ENCODE results near the gene SLC40A1. TPM values are rescaled to one million over a fixed set of nuclear protein-coding genes. Genes with fewer than 3 reads are reported as not detected.
A peak's percentile ranks its signal among the peaks of the same experiment; 100 is the strongest.

The SLC40A1 gene
- total RNA-seq, 3 donors from 2014 or later: 95.4 to 212 (median 155) TPM

DNA sequence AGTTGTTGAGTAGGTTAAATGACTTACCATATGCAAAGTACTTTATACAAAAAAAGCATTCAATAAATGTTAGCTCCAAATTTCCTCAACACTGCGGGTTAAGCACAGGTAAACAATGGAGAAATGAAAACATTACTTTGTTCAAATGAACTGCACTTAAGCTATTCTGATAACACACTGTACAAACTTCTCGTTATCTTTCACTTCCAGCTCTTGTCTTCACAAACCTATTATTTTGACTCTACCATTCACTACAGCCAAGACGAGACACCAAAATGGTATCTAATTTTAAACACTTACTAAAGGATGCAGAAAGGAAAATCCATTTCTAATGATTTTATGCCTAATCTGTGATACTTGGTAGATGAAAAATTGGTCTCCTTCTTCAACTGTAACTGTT is 43.8 kb downstream of the SLC40A1 start:
- intact Hi-C loops (cut with DNase I, micrococcal nuclease): no loop called here
- Histone ChIP-seq H3K9me3 (no peaks in the 10 kb centered on the region), H3K4me3 (no peak overlapping the region), H3K4me1 (ENCODE audit: low read depth) (peaks cover 4% of the 10 kb centered on the region), H3K36me3 (ENCODE audit: low read depth) (no peaks in the 10 kb centered on the region)
- ATAC-seq: no peak
- TF ChIP-seq CTCF (IDR thresholded peaks at IDR 0.05): no peak
- no peak for DNase-seq

GRCh38 chr2:189534854-189535832 is 45.4 kb downstream of the SLC40A1 start:
- no peak for TF ChIP-seq CTCF (IDR thresholded peaks at IDR 0.05)
- H3K4me1 ChIP-seq (ENCODE audit: low read depth): peaks cover 2% of the 10 kb centered on the region
- H3K4me3 ChIP-seq: no peak overlapping the region
- ATAC-seq (peak; percentile 12), DNase-seq (no peak)
- H3K9me3 ChIP-seq: no peaks in the 10 kb centered on the region
- intact Hi-C loops (cut with DNase I, micrococcal nuclease): no loop called here
- H3K36me3 ChIP-seq (ENCODE audit: low read depth): no peaks in the 10 kb centered on the region

- no peak for TF ChIP-seq CTCF (IDR thresholded peaks at IDR 0.05)
- Histone ChIP-seq H3K36me3 (ENCODE audit: low read depth) (no peaks in the 10 kb centered on the region), H3K4me3 (no peak overlapping the region), H3K4me1 (ENCODE audit: low read depth) (peaks cover 2% of the 10 kb centered on the region), H3K9me3 (no peaks in the 10 kb centered on the region)
- DNase-seq: peak in 1 of 3 donors; percentile 43
- intact Hi-C loops (cut with DNase I, micrococcal nuclease): no loop called here
- peak; percentile 96 for ATAC-seq
These were observed 47.1 kb downstream of the SLC40A1 start for GRCh38 chr2:189533288-189534035.

DNA sequence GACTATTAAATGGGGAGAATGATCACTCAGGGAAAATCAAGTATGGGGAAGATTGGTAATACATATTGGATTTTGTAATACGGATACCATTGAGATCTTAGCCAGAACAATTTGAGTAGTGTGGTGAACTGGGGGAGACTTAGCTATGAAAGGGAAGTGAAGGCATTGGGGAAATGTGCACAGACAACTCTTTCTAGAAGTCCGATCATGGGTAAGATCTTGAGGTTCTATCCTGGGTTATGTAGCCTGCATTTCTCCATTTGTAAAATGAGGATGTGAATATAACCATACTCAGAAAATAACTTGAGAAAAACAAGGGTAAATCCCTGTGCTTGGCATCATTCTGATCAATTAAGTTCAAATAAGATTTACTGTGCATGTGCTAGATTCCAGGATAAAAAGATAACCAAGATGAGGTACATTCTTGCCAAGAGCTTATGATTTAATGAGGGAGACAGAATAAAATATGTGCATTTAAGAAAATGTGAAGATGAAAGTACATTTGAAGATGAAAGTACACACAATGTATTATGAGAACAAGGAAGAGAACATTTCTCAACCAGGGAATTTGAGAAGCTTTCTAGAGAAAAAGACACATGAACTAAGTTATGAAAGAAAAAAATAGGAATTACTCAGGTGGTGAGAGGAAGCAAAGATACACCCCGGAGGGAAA is 49.5 kb downstream of the SLC40A1 start:
- Histone ChIP-seq H3K9me3 (no peaks in the 10 kb centered on the region), H3K4me3 (no peak overlapping the region), H3K4me1 (ENCODE audit: low read depth) (peaks cover 2% of the 10 kb centered on the region), H3K36me3 (ENCODE audit: low read depth) (no peaks in the 10 kb centered on the region)
- TF ChIP-seq CTCF (IDR thresholded peaks at IDR 0.05): no peak
- ATAC-seq: no peak
- no peak for DNase-seq
- intact Hi-C loops (cut with DNase I, micrococcal nuclease): no loop called here

DNA sequence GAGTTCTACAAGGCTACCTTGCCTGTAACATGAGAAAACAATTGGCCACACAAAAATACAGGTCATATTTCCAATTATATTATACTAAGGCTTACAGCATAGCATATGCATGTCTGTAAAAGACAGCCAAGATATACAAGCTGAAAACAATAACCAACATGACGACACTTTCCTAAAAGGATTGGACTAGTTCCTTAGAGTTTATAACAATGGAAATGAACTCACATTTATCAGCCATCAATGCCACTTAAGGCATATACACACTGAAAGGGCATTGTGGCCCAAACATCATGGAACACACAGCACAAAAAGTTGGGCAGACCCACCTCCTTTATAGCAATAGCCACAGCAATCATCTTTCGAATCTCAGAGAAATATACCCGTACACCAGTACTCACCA is 52.0 kb downstream of the SLC40A1 start:
- no peaks in the 10 kb centered on the region for H3K36me3 ChIP-seq (ENCODE audit: low read depth)
- no peak for DNase-seq
- no peak for ATAC-seq
- H3K4me1 ChIP-seq (ENCODE audit: low read depth): no peaks in the 10 kb centered on the region
- no peak for TF ChIP-seq CTCF (IDR thresholded peaks at IDR 0.05)
- no peaks in the 10 kb centered on the region for H3K9me3 ChIP-seq
- no peak overlapping the region for H3K4me3 ChIP-seq
- intact Hi-C loops (cut with DNase I, micrococcal nuclease): no loop called here

All from mucosa of descending colon (tissue), 3 donors.